ENCODE data around the gene AP4S1.
"Not testable (repeated sequence)": the region's sequence is repeated elsewhere in the genome, so short reads cannot be mapped to it uniquely, and the experiment has no call there.

DNA sequence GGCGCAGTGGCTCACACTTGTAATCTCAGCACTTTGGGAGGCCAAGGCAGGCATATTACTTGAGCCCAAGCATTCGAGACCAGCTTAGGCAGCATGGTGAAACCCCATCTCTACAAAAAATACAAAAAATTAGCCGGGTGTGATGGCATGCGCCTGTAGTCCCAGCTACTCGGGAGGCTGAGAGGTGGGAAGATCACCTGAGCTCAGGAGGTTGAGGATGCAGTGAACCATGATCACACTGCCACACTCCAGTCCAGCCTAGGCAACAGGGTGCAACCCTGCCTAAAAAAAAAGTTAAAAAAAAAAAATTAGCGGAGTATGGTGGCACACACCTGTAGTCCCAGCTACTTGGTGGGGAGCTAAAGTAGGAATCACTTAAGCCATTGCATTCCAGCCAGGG lies 21.4 kb upstream of the AP4S1 start:
- not testable (repeated sequence) for TF ChIP-seq POLR2A (IDR thresholded peaks at IDR 0.05)
- TF ChIP-seq, protein P1, sequence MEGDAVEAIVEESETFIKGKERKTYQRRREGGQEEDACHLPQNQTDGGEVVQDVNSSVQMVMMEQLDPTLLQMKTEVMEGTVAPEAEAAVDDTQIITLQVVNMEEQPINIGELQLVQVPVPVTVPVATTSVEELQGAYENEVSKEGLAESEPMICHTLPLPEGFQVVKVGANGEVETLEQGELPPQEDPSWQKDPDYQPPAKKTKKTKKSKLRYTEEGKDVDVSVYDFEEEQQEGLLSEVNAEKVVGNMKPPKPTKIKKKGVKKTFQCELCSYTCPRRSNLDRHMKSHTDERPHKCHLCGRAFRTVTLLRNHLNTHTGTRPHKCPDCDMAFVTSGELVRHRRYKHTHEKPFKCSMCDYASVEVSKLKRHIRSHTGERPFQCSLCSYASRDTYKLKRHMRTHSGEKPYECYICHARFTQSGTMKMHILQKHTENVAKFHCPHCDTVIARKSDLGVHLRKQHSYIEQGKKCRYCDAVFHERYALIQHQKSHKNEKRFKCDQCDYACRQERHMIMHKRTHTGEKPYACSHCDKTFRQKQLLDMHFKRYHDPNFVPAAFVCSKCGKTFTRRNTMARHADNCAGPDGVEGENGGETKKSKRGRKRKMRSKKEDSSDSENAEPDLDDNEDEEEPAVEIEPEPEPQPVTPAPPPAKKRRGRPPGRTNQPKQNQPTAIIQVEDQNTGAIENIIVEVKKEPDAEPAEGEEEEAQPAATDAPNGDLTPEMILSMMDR (IDR thresholded peaks at IDR 0.05 in 4 of 5, conservative IDR thresholded peaks at IDR 0.05 in 1 of 5) = not testable (repeated sequence)
